G401.6 (cell line): ENCODE results near the gene RHCE.
"Not testable (repeated sequence)": the region's sequence is repeated elsewhere in the genome, so short reads cannot be mapped to it uniquely, and the experiment has no call there.

Source experiments
- FAIRE-seq: peaks from 2 replicates; lab custom pipeline; 2012; peaks lifted over from hg19 to GRCh38; lab: Jason Lieb, UNC

RHCE gene

DNA sequence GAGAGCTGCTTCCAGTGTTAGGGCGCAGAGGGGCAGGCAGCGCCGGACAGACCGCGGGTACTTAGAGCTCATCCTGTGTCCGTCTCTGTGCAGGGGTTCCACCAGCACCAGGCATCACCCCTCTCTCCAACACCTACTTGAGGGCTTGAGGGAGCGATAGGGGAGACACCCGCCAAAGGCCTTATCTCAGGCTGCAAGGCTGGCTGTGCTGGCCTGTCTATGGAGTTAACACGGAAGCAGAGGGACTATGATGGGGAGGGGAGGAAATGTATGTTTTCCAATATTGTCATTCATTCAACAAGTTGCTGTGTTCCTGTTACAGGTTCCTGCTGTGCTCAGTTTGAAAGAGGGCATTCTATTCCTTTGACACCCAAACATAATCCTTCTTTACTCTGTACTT lies at the start of gene RHCE:
Gene RHCE (minus strand): TSS at position 111 of the 400 bp plus-strand sequence. CDS start 39 bp downstream, at position 72.
- not testable (repeated sequence) for FAIRE-seq

DNA sequence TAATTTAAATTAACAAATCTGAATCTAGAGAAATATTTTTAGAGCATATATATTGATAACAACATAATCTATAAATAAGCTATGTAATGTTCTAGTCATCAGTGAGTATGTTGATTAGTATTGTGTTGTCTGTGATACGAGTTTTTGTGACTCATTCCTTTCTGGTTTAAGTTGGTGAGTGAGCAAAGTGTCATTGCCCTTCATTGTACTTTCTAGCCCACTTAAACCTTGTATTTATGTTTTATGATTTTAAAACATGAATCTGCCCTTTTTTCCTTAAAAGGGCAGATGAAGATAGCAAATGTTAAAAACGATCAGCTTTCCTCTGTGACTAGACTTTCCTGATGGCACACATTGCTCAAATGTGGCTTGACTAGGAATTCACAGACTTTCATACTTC lies 48.6 kb upstream of the RHCE start:
- FAIRE-seq, result no peak

DNA sequence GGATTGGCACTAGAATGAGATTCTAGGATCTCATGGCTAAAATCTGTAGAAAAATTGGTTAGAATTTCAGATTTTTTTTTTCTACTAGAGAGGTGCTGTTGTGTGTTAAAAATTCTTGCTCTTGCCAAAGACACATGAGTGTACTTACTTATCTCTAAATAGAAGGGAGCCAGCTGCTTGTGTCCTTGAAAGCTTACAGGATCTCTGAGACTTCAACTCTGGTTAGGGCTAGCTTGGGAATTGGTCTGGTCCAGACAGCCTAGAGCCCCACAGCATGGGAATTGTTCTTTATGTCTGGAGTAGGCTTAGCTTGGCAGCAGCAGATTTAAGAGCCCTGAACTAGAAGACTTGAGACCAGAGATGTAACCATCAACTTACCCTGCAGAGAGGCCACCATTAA lies 47.4 kb upstream of the RHCE start:
- FAIRE-seq, result no peak

DNA sequence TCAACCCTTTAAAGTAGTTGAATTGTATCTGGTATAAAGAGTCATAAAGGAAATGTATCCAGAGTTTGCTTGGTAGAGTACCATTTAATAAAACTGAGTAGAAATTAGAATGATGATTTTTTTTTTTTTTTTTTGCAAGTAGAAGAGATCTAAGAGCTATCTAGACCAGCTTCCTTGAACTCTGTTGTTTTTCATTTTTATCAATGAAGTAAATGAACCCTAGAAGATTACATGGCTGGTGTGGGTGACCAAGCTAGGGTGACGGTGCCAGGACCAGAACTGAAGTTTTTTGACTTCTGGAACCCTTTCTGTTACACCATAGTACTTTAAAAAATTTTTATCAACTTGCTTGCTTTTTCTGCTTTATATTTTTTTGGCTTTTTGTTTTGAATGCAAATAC lies 47.0 kb upstream of the RHCE start:
- peak; percentile 27 for FAIRE-seq

DNA sequence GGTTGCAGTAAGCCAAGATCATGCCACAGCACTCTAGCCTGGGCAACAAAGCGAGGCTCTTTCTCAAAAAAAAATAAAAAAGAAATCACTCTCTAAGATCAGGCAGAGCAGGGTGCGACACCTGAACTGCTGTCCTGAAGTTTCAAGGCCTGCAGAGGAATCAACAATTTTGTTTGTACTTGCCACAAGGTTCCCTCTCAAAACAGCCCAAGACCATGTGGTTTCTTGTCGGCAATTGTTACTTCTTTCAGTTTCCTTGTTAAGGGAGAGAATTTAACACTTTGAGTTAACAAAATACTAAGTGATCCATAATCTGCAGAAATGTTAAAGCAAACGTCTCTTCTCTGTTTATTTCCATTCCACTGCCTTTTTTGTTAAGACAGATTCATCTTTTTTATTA lies 46.6 kb upstream of the RHCE start:
- FAIRE-seq, result no peak

DNA sequence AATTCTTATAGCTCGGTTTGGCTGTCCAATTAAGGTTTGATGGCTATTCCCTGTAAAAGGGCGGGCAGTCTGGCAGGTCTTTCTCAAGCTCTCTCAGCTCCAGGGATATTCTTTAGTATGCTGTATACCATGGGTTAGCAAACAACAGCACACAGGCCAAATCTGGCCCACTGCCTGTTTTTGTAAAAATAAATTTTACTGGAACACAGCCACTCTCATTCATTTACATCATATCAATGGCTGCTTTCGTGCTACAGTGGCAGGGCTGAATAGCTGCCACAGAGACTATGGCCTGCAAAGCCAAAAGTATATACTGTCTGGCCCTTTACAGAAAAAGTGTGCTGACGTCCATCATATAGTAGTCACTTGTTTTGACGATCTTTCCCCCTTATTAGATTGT lies 42.1 kb upstream of the RHCE start:
- FAIRE-seq, result no peak

DNA sequence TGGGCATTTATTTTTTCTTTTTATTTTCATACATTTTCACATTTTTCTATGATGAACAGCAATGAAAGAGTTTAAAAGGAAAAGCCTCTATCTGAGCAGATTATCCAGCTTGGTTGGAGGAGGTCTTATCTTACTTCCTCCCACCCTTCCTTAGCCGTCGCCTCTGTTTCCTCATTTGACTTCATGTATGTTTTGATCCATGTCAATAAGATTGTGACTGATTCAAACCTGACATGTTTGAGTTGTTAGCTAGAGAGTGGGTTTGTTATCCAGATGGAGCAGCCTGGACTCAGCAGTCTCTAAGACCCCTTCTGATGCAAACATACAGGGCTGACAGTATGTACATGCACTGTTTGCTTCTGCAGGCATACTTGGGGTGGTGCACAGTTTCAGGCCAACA lies 41.2 kb upstream of the RHCE start:
- no peak for FAIRE-seq

DNA sequence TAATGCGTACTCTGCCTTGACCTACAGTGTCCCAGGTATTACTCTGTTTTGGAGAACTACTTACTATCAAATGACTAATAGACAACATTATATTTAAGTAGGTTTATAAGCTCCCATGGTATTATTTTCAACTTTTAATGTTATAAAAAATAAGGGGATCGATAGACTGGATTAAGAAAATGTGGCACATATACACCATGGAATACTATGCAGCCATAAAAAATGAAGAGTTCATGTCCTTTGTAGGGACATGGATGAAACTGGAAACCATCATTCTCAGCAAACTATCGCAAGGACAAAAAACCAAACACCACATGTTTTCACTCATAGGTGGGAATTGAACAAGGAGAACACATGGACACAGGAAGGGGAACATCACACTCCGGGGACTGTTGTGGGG lies 40.2 kb upstream of the RHCE start:
- FAIRE-seq, result not testable (repeated sequence)

DNA sequence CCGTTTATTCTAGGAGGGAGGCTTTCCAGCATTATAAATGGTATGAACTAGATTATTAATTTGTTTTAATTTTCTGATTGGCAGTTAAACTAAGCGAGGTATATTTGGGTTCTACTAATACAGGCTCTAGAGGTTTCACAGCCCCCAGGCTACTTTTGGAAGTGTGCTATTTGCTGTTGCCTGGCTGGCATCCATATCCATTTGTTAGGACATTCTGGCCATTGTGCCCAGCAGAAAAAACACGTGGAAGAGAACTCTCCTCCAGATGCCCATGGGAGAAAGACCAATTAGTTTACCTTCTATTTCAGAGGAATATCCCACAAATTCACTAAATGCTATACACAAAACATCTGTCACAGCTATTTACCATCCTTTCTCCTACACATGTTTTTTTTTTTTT lies 39.4 kb upstream of the RHCE start:
- FAIRE-seq, result no peak

DNA sequence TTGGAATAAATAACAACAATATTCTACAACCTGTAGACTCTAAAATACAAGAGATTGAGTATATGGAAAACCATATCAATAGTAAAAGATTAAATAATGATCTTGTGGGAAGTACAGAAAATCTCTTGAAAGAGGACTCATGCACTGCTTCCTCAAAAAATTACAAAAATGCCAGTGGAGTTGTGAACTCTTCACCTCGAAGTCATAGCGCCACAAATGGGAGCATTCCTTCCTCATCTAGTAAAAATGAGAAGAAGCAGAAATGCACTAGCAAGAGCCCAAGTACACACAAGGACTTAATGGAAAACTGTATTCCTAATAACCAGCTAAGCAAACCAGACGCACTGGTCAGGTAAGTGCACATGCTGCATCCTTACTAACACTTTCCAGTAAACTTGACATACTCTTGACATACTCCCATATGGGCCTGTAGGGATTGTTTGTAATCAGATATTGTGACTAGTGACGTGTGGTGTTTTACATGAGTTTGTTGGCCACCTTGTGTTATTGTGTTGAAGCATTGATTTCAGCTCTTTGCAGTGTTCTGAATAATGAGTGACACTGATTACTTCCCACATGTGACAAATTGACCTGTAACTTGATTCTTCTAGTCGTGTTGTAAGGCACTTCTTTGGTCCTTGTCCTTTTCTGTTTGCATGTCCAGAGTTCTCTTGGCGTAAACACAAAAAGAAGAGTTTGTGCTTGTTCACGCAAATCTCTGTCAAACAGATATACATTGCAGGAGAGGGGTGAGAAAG lies 38.1 kb upstream of the RHCE start:
- FAIRE-seq, result no peak

DNA sequence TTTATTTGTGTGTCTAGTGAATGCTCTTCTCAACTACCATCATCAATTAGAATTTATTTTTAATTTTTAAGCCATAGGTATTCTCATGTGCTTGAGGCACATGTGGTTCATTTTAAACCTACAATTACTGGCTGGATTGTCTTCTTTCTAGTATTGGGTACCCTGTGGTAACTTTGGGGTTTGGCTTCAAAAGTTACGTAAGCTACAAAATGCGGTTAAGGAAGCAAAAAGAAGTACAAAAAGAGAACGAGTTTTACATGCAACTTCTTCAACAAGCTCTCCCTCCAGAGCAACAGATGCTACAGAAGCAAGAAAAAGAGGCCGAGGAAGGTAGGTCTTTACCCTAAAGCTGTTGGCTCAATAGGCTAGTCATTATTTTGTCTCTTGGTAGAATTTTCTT lies 35.9 kb upstream of the RHCE start:
- no peak for FAIRE-seq

DNA sequence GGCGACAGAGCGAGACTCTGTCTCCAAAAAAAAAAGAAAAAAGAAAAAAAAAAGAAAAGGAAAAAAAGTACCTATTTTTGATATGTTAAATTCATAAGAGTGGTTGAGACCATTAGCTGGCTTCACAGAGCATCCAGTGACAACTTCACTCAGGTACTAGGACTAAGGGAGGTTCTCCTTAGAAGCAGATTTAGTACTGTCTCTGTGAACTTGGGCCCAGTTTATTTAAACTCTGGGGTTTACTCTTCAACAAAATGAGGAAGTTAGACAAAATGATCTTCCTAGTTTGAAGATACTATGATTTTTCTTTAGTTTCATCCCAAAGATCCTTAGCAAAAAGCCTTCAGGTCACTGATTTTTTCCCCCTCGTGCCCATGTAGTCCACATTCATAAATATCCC lies 31.3 kb upstream of the RHCE start:
- no peak for FAIRE-seq

DNA sequence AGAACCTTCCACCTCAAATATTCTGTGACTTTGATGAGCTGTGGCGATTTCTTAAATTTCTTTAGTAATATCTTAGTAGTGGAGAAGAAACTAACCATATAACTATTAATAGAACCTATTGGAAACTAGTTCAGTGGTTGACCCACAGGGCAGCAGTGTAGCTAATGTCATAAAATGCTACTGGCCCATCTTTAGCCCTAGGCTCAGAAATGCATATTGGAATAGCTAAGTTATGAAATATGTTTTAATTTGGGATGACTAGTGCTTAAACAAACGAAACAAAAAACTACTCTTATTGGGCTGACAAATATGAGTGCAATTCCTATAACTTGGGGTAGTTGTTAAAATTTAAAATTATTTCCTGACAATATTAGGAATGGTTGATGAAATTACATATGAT lies 30.3 kb upstream of the RHCE start:
- peak; percentile 48 for FAIRE-seq

DNA sequence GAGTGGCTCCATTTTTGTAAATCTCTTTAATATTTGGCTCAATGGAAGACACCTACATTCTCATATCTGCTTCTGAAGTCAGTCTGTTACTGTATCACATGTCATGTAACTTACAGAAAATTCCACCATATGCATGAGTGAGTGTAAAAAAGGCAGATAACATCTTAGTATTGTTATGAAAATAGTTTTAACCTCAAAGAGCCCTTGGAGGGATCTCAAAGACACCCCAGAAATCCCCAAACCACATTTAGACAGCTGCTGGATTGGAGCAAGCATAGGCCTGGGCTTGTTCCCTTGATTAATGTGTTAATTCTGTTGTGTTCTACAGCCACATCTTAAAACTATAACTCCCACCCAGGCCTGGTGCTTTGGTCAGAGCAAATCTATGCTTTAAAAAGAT lies 26.9 kb upstream of the RHCE start:
- FAIRE-seq, result no peak

DNA sequence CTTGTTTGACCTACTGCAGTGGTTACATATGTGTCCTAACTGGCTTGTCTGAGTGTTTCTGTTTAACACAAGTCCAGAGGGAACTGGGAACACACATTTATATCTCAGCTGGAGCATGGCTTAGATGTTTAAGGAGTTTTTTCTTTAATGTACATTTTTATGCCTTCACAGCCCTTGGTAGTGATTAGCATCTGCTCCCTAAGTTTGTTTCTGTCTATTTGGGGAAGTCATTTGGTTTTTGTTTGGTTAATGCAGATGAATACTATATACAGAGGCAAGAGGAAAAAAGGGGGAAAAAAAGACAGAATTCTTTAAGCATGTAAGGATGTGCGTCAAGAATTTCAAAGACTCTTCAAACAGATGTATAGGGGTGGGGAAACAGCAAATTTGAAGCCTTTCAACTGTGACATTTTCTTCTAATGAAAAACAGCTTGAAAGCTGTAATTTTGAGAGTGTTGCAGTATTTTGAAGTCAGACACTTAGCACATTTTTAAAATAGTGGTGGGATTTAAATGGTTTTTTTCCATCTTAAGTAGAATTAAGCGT lies 25.4 kb upstream of the RHCE start:
- FAIRE-seq, result no peak

DNA sequence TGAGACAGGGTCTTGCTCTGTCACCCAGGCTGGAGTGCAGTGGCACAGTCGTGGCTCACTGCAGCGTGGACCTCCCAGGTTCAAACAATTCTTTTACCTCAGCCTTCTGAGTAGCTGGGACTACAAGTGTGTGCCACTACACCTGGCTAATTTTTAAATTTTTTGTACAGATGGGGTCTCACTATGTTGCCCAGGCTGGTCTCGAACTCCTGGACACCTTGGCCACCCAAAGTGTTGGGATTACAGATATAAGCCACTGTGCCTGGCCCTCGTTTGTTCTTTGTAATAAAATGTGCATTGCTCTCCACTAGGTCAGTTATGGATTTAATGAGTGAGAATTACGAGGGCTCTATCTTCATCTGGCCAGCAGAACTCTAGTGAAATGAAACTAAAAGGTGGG lies 24.0 kb upstream of the RHCE start:
- not testable (repeated sequence) for FAIRE-seq

DNA sequence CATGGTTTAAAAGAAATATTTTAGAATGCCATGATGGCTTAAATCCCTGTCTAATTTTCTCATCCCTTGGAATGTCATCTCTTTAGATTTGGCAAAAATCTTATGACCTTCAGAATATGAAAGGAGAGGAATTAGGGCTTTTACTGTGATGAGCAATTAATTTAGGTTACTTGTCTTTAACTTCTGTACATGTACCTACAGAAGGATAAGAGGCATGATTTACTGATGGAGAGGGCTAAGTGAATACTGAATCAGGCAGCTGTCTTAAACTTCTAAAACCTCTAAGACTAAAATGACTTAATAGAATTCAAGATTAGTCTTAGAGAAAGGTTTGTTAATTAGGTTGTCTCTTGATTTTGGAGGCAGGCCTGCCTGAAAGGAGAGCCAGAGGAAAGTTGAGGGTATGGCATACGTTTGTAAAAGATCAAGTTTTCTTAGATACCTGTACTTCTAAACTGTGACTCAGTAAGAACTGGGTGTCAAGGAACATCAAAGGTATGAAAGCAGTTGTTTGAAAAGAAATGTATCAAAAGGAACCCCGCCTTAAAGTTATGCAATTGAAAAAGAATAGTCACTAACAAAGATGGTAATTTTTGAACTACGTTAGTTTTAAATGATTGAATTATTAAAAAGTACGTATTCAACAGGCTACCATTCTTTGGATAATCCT lies 22.5 kb upstream of the RHCE start:
- FAIRE-seq, result peak; percentile 28

DNA sequence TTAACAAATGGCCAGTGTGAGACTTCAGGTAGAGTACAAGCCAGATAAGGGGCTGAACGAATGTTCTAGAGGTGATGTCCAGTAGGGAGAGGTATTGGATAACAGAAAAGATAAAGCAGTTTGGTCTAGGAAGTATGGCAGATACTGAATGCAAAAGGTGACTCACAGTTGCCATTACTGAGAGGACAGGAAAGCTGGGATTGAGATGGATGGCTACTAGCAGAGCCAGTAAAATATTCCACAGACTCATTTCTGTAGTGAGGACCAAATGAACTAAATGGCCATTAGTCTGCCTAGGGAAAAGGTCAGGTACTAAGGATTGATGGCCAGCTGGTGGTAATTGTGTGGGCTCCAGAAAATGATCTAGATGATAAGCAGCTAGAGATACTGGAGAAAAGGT lies 21.6 kb upstream of the RHCE start:
- no peak for FAIRE-seq

DNA sequence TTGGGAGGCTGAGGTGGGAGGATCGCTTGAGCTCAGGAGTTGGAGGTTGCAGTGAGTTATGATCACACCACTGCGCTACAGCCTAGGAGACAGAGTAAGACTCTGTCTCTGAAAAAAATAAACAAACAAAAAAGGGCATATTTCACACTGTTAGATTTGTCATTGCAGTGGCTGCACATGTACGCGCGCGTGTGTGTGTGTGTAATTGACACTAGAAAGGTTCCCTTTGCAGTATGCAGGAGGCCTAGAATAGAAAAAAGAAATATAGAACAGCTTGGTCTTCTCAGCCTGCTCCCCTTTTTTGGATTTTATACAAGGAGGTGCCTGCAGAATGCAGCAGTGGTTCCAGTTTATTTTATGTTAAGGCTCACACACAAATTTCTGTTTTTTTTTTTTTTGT lies 18.7 kb upstream of the RHCE start:
- FAIRE-seq, result no peak

DNA sequence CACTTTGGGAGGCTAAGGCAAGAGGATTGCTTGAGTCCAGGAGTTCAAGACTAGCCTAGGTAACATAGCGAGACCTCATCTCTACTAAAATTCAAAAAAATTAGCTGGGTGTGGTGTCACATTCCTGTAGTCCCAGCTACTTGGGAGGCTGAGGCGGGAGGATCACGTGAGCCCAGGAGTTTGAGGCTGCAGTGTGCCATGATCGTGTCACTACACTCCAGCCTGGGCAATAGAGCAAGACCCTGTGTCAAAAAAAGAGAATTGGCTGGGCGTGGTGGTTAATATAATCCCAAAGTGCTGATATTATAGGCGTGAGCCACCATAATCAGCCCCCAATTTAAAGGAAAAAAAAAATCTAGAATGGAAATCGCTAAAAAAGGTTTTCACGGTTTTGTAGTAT lies 17.0 kb upstream of the RHCE start:
- FAIRE-seq, result no peak

DNA sequence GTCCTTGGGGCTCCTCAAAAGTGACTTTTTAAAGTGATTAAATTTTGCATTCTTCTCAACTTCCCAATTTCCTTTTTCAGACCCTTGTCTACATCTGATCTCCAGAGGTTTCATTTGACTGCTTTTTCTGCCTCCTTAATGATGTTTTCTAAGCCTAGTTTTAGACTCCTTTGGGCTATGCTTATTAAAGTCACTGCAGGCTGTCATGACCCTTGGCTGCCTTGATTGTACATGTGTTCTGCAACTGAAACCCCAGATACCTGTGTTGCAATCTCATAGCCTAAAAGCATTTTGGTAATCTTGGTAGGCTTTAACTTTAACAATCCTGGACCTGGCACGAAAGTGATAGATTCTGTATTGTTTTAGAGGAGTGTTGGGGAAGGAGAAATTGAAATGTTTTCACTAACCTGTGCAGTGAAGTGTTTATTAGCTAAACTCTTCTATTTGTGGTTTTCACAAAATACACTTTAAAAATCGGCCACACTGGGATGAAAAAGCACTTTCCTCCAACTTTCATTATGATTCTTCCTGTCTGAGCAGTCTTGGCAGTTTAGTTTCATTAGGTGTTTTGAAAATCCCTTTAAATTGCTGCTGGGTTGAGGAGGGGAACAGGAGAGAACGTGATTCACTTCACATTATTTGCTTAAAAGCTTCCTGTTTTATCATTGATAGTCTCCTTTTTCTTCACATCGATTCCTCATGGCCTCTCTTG lies 14.9 kb upstream of the RHCE start:
- peak; percentile 93 for FAIRE-seq

DNA sequence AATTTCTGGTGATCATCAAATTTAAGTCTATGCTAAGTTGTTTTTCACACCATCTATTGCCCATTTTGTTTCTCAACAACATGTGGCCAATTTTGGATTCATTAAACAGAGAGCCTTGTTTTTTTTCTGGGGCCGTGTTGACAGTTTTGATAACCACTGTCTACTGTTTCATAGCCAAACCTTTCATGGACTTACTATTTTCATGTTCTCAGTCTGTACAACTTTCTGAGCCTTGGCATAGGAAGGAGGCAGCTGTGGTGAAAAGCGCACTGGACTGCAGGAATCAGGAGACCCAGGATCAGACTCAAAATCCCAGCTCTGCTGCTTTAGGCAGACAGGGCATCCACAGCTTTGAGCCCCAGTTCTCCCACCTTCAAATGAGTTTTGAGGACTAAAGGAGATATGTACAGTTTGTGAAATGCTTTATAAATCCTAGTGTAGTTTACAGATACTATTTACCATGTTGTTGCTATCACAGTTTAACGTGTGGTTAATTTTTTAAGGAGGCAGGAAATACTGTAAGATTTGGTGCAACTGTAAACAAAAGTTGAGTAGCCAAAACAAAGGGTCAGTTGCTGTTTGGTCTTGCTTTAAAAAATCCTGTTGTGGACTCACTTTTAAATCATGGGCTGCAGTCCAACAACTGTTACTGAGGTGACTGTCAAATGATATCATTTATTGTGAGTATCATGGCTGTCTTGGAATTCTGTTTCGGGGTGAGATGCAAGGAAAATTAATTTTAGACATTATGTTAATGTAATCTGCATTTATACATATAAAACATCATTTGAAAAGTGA lies 13.0 kb upstream of the RHCE start:
- no peak for FAIRE-seq
